Activated naive CD8-positive, alpha-beta T cell treated with anti-CD3 and anti-CD28 coated beads for 36 hours (primary cell): Measurements from ENCODE around the gene UBE2Z. TPM values are rescaled to one million over a fixed set of nuclear protein-coding genes. Genes with fewer than 3 reads are reported as not detected.

Source experiments
- DNase-seq: peaks from one replicate; pipeline ENCODE4 v3.0.0; 2021
- H3K27ac Mint-ChIP-seq: one replicate; pipeline ENCODE4 v1.8.0; 2022; ENCODE audit warnings: mild to moderate bottlenecking, moderate library complexity, mixed read lengths
- H3K27me3 Mint-ChIP-seq: one replicate; pipeline ENCODE4 v1.8.0; 2022; ENCODE audit warnings: mild to moderate bottlenecking, mixed read lengths
- H3K36me3 Mint-ChIP-seq: one replicate; pipeline ENCODE4 v1.8.0; 2021; ENCODE audit warnings: mild to moderate bottlenecking, mixed read lengths
- H3K4me1 Mint-ChIP-seq: one replicate; pipeline ENCODE4 v1.8.0; 2021; ENCODE audit warnings: mixed read lengths
- H3K4me3 Mint-ChIP-seq: one replicate; pipeline ENCODE4 v1.8.0; 2022; ENCODE audit warnings: mild to moderate bottlenecking, moderate library complexity, mixed read lengths
- H3K9me3 Mint-ChIP-seq: one replicate; pipeline ENCODE4 v1.8.0; 2022; ENCODE audit warnings: mixed read lengths
- total RNA-seq, 2 experiments: library from RNA; stranded (reverse); gene quantifications; one replicate each; pipeline ENCODE4 v1.2.3, GENCODE V29; 2021

Gene UBE2Z
- total RNA-seq, 2 experiments from 2014 or later: 80.4 to 81.2 TPM

DNA sequence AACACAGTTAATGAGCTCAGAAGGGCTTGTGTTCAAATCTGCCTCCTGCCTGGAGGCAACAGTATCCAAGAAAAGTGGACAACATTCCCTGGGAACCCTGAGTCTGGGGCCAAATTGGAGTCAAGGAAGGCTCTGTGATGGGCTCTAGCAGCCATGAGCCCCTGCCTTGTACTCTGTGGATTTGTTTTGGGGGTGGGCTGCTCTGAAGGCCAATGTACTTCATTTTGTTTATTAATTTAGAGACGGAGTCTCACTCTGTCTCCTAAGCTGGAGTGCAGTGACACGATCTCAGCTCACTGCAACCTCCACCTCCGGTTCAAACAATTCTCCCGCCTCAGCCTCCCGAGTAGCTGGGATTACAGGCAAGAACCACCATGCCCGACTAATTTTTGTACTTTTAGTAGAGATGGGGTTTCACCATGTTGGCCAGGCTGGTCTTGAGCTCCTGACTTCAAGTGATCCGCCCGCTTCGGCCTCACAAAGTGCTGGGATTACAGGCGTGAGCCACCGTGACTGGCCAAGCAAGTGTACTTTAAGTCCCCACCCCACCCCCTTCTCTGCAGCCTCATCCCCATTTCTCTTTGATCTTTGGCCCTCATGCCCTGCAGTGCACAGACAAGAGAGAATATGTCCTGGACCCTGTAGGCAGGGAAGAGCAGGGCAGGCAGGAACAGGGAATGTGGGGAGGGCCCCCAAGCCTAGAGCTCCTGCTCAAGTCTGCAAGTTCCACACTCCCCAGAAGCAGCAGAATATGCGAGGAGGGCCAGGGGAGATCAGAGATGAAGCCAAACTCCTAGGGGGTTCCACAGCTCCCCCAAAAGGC is 62.9 kb downstream of the UBE2Z start:
- H3K27me3 Mint-ChIP-seq: peaks cover 52% of the 10 kb centered on the region
- no peaks in the 10 kb centered on the region for H3K9me3 Mint-ChIP-seq
- no peak for DNase-seq
- H3K36me3 Mint-ChIP-seq: no peaks in the 10 kb centered on the region
- no peak overlapping the region for H3K4me3 Mint-ChIP-seq
- peaks cover 5% of the 10 kb centered on the region for H3K4me1 Mint-ChIP-seq
- H3K27ac Mint-ChIP-seq: no peak overlapping the region

DNA sequence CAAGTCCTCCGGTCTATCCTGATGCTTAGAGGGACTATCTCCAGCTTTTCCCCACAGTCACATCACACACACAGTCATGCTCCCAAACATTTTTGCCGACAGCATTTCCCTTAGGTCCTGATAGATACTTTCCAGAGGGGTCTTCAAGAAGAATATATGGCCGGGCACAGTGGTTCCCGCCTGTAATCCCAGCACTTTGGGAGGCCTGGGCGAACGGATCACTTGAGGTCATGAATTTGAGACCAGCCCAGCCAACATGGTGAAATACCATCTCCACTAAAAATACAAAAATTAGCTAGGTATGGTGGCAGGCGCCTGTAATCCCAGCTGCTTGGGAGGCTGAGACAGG is 64.5 kb downstream of the UBE2Z start:
- H3K27me3 Mint-ChIP-seq: peaks cover 45% of the 10 kb centered on the region
- H3K4me3 Mint-ChIP-seq: no peak overlapping the region
- no peak overlapping the region for H3K27ac Mint-ChIP-seq
- DNase-seq: no peak
- H3K9me3 Mint-ChIP-seq: no peaks in the 10 kb centered on the region
- peaks cover 5% of the 10 kb centered on the region for H3K4me1 Mint-ChIP-seq
- H3K36me3 Mint-ChIP-seq: no peaks in the 10 kb centered on the region

DNA sequence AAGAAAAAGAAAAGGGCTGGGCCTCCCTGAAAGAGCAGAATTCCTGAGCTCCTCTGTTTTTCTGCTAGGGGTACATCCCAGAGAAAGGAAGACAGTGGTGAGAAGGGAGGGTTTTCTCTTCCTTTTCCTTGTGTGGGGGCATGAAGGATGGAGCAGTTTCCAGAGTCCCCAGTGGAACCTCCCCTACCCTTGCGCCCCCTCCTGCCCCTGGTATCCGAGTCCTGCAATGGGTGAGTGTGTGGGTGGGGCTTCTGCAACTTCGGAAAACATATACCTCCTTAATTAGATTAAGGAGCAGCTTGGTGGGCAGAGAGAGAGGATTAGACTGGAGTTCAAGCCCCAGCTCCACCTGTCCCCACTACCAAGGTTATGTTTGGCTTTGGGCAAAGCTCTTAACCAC is 65.6 kb downstream of the UBE2Z start:
- Mint-ChIP-seq H3K9me3 (no peaks in the 10 kb centered on the region), H3K4me3 (no peak overlapping the region), H3K4me1 (peaks cover 5% of the 10 kb centered on the region), H3K27ac (no peak overlapping the region), H3K36me3 (no peaks in the 10 kb centered on the region), H3K27me3 (peaks cover 37% of the 10 kb centered on the region)
- DNase-seq: no peak

Other genes starting within 250 kb of the UBE2Z start
- not detected for gene PRAC1, start 185.9 kb upstream of the UBE2Z start, total RNA-seq
- not detected for gene PRAC2, start 185.2 kb upstream of the UBE2Z start, total RNA-seq
- gene HOXB13, start 179.7 kb upstream of the UBE2Z start, total RNA-seq: not detected
- not detected for gene TTLL6, start 91.2 kb upstream of the UBE2Z start, total RNA-seq
- 10 to 100 TPM; 69.3 to 75.8 TPM for gene CALCOCO2, start 77.4 kb upstream of the UBE2Z start, total RNA-seq
- 100 to 1,000 TPM; 153 to 159 TPM for gene ATP5MC1, start 15.6 kb upstream of the UBE2Z start, total RNA-seq
- 100 to 1,000 TPM; 127 to 134 TPM for gene SNF8, start 36.4 kb downstream of the UBE2Z start, total RNA-seq
- gene GIP, start 60.2 kb downstream of the UBE2Z start, total RNA-seq: not detected
- 1 to 10 TPM; 1.1 to 1.3 TPM for gene IGF2BP1, start 89.0 kb downstream of the UBE2Z start, total RNA-seq
- gene B4GALNT2, start 224.4 kb downstream of the UBE2Z start, total RNA-seq: not detected